OCI-LY7 (cell line): ENCODE measurements around the gene SPEN. TPM values are rescaled to one million over a fixed set of nuclear protein-coding genes. Genes with fewer than 3 reads are reported as not detected.

Experiments used
- BruUV-seq: library from RNA; stranded (reverse); fragments of 400-500 nt; replicated peaks from 2 replicates; lab custom pipeline; 2021; lab: Mats Ljungman, UMichigan
- CTCF ChIA-PET: fragments of 300-600 bp; sonication (Branson Sonifier 250); formaldehyde crosslinking; loops from one replicate; lab custom pipeline; 2022; ENCODE audit warnings: antibody characterized with exemption; ENCODE audit not compliant: unreplicated experiment; lab: Charles Lee
- POLR2A ChIA-PET: fragments of 300-600 bp; sonication (Branson Sonifier 250); formaldehyde crosslinking; loops from one replicate; lab custom pipeline; 2022; ENCODE audit warnings: antibody characterized with exemption; lab: Charles Lee
- DNase-seq: peaks from one replicate; pipeline ENCODE4 v3.0.0-alpha.2; 2015; ENCODE audit warnings: low spot score
- H2AFZ ChIP-seq: fragments of 200-600 bp; sonication (generic), shearing (Covaris generic); 2 replicates; pipeline ENCODE4 v1.6.1; 2014; ENCODE audit warnings: mild to moderate bottlenecking, antibody characterized with exemption, low read length, moderate library complexity
- H3K27ac ChIP-seq: fragments of 200-600 bp; sonication (generic); 2 replicates; pipeline ENCODE4 v1.5.1; 2014; ENCODE audit warnings: mixed run types, low read depth, mild to moderate bottlenecking, moderate library complexity, low read length, inconsistent platforms; ENCODE audit not compliant: poor library complexity, severe bottlenecking
- H3K36me3 ChIP-seq: fragments of 200-600 bp; sonication (generic); 2 replicates; pipeline ENCODE4 v1.6.1; 2014; ENCODE audit warnings: mild to moderate bottlenecking, antibody characterized with exemption, low read length, moderate library complexity, mixed read lengths; ENCODE audit not compliant: insufficient read depth
- H3K4me1 ChIP-seq: fragments of 200-600 bp; sonication (generic); 2 replicates; pipeline ENCODE4 v1.5.1; 2014; ENCODE audit warnings: mild to moderate bottlenecking, low read length; ENCODE audit not compliant: insufficient read depth, poor library complexity, severe bottlenecking
- H3K4me2 ChIP-seq: fragments of 200-600 bp; sonication (generic); 2 replicates; pipeline ENCODE4 v1.6.1; 2014; ENCODE audit warnings: mild to moderate bottlenecking, low read length
- H3K4me3 ChIP-seq: fragments of 200-600 bp; sonication (generic); 2 replicates; pipeline ENCODE4 v1.5.1; 2014; ENCODE audit warnings: mild to moderate bottlenecking, low read depth, low read length; ENCODE audit not compliant: poor library complexity, severe bottlenecking
- H3K79me2 ChIP-seq: fragments of 200-600 bp; sonication (generic); 2 replicates; pipeline ENCODE4 v1.6.1; 2016; ENCODE audit warnings: low read depth, mild to moderate bottlenecking, low read length, moderate library complexity, mixed read lengths; ENCODE audit not compliant: insufficient read depth
- H3K9me2 ChIP-seq: fragments of 200-600 bp; sonication (generic); 2 replicates; pipeline ENCODE4 v1.6.1; 2016; ENCODE audit warnings: mild to moderate bottlenecking, low read length, mixed read lengths; ENCODE audit not compliant: insufficient read depth
- H3K9me3 ChIP-seq: fragments of 200-600 bp; sonication (generic); 2 replicates; pipeline ENCODE4 v1.6.1; 2014; ENCODE audit warnings: mild to moderate bottlenecking, mixed run types, low read length, mixed read lengths
- H4K20me1 ChIP-seq: fragments of 200-600 bp; sonication (generic); 2 replicates; pipeline ENCODE4 v1.6.1; 2014; ENCODE audit warnings: mild to moderate bottlenecking, antibody characterized with exemption, low read length, moderate library complexity, mixed read lengths; ENCODE audit not compliant: insufficient read depth
- CTCF ChIP-seq: fragments of 200-600 bp; sonication (generic); conservative IDR thresholded peaks from 2 replicates; pipeline ENCODE4 v1.5.1; 2014; ENCODE audit warnings: mild to moderate bottlenecking, antibody characterized with exemption, low read length, moderate library complexity, mixed read lengths
- EZH2phosphoT487 ChIP-seq: fragments of 200-600 bp; sonication (generic); IDR thresholded peaks from 2 replicates; pipeline ENCODE4 v1.6.1; 2018; ENCODE audit warnings: low read depth, borderline replicate concordance, mild to moderate bottlenecking, mixed run types, antibody characterized with exemption, low read length, moderate library complexity, mixed read lengths
- intact Hi-C: fragments of 100-400 bp; cut with micrococcal nuclease; formaldehyde crosslinking; loops from one replicate; pipeline ENCODE4 v1.10.0; 2022; ENCODE audit not compliant: unreplicated experiment
- total RNA-seq, 2 experiments: library from RNA; depleted of rRNA in 1 of 2; stranded (reverse); fragments of >200 nt in 1 of 2; shearing (Covaris generic) in 1 of 2; gene quantifications; 2 replicates each; pipeline ENCODE4 v1.2.3, GENCODE V29; 2014 to 2022

Gene SPEN
- total RNA-seq, 2 experiments from 2014 or later = 40.7 to 87.1 TPM

- no peak overlapping the region for H3K27ac ChIP-seq
- no peak overlapping the region for H3K4me3 ChIP-seq
- POLR2A ChIA-PET = interaction anchor here (0.6 kb wide), 1 partner anchor 17 kb away, joined by 3 read pairs; no protein-coding TSS in a partner anchor
- no TSS peak for BruUV-seq
- no peaks in the 10 kb centered on the region for H3K4me1 ChIP-seq
- peaks cover 98% of the 10 kb centered on the region for H3K36me3 ChIP-seq
- TF ChIP-seq EZH2phosphoT487 = no peak
- no peak for TF ChIP-seq CTCF
- no peak overlapping the region for H3K4me2 ChIP-seq
- CTCF ChIA-PET = no interaction called here
- no peaks in the 10 kb centered on the region for H4K20me1 ChIP-seq
- no peaks in the 10 kb centered on the region for H3K9me2 ChIP-seq
- DNase-seq = no peak
- no peak overlapping the region for H2AFZ ChIP-seq
- H3K79me2 ChIP-seq = no peaks in the 10 kb centered on the region
- intact Hi-C loops = no loop called here
- no peaks in the 10 kb centered on the region for H3K9me3 ChIP-seq
Observed at GRCh38 chr1:15940110-15941043, 92.9 kb downstream of the SPEN start.

GRCh38 chr1:15941044-15941840, 93.7 kb downstream of the SPEN start:
- H3K79me2 ChIP-seq = no peaks in the 10 kb centered on the region
- no peak overlapping the region for H2AFZ ChIP-seq
- H3K9me2 ChIP-seq = no peaks in the 10 kb centered on the region
- H3K36me3 ChIP-seq = peaks cover 98% of the 10 kb centered on the region
- no peak for DNase-seq
- H3K4me1 ChIP-seq = no peaks in the 10 kb centered on the region
- no peaks in the 10 kb centered on the region for H4K20me1 ChIP-seq
- CTCF ChIA-PET = no interaction called here
- H3K4me3 ChIP-seq = no peak overlapping the region
- POLR2A ChIA-PET = interaction anchor here (0.6 kb wide), 1 partner anchor 17 kb away, joined by 3 read pairs; no protein-coding TSS in a partner anchor
- TF ChIP-seq EZH2phosphoT487 (no peak), CTCF (no peak)
- no peaks in the 10 kb centered on the region for H3K9me3 ChIP-seq
- H3K27ac ChIP-seq = no peak overlapping the region
- intact Hi-C loops = no loop called here
- no TSS peak for BruUV-seq
- H3K4me2 ChIP-seq = no peak overlapping the region
